COR-L47 (cell line): Measurements from ENCODE around the gene CLEC16A.

ENCODE experiments used
- DNase-seq: peaks from one replicate; lab custom pipeline; 2025; lab: John Stamatoyannopoulos, UW

CLEC16A gene

DNA sequence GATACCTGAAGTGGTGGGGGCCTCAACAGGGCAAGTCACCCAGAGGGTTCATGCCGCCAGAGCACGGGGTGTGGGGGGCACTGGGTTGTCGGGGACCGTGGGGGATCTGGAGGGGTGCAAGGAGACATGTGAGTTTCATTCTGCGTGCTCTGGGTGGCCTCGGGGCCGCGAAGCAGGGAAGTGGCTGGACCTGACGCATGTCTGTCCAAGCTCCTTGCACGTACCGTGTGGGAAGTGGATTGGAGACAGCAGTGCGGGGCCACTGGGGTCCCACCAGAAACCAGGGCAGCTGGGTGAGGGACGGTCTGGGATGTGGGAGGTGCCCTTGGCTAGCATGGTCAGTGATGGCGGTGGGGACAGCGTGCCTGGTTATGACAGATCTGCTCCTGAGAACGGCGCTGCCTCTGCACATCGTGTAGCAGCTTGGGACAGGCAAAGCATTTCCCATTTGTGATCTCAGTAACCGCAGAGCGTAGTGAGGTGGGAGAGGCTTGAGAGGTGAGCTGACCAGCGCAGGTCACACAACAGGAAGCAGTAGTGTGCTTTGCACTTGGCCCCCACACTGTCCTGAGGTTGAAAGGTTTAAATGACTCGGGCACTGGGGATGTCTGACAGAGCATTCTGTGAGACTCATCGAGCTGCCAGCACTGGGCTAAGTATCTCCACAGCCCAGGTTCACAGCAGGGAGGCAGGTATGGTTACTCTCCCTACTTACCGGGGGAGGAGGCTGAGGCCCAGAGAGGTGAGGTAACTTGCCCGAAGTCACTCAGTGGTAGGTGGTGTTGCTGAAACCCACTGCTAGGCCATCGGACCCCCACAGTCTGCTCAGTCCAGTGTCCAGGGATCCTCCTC lies 197.3 kb downstream of the CLEC16A start:
- no peak for DNase-seq

GRCh38 chr16:11142261-11142630 lies 197.9 kb downstream of the CLEC16A start:
- DNase-seq, result no peak

GRCh38 chr16:11142951-11143350 lies 198.6 kb downstream of the CLEC16A start:
- no peak for DNase-seq

DNA sequence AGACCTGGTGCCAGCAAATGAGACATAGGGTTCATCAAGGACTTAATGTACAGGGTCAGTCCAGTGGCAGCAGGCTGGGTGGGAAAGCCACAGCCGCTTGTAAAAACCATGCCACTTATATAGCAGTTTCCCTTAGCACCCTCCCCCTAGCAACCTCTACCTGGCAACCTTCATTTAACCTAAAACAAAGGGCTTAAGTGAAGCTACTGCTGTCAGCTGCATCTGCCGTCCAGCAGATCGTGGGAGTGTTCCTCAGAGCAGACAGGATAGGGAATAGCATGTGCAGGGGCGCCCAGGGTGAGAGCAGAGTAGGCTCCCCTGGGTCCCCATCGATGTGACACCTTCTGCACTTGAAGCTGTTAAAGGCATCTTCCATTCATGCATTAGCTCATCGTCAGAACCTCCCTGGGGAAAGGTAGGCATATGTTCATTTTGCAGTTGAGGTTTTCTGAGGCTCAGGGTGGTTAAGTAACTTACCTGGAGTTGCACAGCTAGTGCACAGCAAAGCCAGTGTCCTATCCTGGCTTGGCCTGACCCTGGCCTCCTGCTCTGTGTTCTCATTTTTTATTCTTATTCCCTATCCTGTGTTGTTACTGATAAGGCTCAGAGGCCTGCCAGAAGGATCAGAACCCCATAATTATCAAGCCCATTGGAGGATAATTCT lies 199.1 kb downstream of the CLEC16A start:
- DNase-seq, result peak; percentile 39

- DNase-seq, result no peak
Measured at GRCh38 chr16:11144122-11144521, 199.8 kb downstream of the CLEC16A start.

DNA sequence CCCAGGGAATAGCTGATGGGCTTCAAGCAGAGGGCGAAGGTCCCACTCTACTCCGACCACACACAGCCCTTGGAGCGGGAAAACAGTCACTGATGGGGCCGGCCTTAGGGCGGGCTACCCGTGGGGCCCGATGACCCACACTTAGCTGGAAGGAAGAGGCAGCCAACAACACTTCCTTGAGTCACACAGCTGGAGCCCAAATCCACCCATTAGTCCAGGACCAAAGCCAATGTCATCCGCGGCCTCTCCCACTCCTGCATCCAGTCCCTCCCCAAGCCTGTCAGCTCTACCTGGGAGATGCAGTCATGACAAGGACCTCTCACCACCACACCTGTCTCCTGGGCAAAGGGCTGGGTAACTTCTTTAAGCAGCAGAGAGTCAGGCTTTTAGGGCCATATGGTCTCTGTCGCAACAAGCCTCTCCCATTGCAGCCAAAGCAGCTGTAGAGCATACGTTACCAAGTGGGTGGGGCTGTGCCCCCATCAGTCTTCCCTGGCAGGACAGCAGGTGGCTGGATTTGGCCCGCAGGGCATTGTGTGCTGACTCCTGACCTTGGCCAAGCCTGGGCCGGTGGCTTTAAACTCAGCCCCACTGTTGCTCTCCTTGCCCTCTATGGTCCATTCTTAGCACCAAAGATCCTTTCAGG lies 200.9 kb downstream of the CLEC16A start:
- no peak for DNase-seq

GRCh38 chr16:11145819-11146211 lies 201.5 kb downstream of the CLEC16A start:
- no peak for DNase-seq

GRCh38 chr16:11147033-11147753 lies 202.8 kb downstream of the CLEC16A start:
- DNase-seq, result no peak

GRCh38 chr16:11147754-11148444 lies 203.5 kb downstream of the CLEC16A start:
- DNase-seq, result no peak

GRCh38 chr16:11149011-11149616 lies 204.8 kb downstream of the CLEC16A start:
- DNase-seq, result no peak

GRCh38 chr16:11150190-11150589 lies 205.8 kb downstream of the CLEC16A start:
- no peak for DNase-seq

DNA sequence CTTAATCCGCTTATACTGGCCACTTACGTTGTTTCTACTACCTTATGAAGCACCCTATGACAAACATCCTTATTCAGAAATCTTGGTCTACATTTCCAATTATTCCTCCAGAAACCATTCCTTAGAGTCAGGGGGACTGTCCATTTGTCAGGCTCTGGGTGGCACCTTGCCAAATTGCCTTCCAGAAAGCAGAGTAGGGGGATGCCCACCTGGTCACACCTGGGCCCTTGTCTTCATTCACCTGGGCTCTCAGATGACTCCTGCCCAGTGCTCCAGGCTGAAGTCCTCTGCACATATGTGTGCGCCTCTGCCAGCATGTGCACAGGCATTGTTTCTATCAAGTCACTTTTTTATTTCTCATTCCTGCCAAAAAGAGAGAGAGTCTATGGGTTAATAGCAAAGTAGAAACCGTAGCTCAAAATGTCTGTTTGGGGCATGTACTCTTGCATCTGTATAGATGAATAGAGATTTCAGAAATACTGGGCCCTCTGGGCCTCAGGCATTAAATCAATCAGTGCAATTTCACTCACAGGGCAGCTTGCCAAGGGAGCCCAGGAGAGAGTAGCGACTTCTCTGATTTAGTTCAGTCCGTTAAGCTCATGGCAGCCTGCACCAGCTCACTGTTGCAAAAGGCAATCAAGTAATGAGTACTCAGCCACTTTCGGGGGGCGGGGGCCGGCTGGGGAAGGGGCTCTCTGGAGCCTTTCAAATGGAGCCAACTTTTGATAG lies 207.0 kb downstream of the CLEC16A start:
- DNase-seq, result peak; percentile 27

GRCh38 chr16:11151885-11152629 lies 207.7 kb downstream of the CLEC16A start:
- peak; percentile 78 for DNase-seq

DNA sequence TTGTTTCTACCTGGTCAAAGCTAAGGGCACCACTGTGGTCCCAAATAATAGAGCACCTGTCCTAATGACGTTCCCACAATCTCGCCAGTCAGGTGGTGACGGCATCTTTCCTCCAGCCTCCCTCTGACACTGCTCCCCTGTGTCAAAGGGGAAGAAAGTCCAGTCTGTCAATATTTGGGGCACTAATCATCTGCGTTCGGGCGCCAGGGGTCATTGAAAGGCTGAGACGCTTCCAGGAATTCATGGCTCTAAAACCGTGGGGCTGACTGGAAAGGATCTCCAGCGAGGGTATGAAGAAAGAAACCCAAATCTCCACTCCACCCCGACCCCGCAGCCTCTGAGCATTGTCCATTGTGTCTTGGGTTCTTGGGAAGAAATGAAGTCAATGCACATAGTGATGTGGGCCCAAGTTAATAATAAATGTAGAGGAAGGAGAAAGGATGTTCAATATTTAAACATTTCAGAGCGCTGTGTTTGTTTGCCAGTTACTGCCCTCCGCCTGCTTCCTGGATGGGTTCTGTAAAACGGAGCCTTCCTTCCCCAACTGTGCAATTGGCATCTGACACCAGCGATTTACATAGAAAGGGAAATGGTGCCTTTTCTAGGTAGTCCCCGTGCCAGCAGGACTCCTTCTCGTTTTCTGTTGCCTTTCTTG lies 208.4 kb downstream of the CLEC16A start:
- DNase-seq, result no peak

DNA sequence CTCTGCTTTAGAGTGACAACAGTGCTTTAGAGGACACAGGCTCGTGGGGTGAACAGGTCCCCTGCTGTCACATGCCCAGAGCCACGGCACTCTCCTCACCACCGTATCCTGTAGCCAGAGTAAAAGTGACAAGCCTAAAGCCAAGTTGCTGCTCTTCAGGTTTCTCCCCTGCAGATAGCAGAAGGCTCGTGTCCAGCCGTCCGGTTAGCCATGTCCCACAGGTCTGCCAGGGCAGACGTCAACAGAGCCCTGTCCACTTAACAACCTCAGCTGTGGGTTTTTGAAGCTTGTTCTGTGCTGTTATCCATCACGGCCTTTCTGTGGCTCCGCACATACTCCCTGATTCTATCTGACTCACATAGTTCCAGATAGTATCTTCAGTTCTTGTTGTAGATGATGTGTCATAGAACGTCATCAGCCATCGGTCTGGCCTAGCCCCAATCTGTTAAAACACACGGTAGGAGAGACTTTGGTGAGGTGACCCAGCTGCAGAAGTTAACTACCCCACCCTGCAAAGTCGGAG lies 211.0 kb downstream of the CLEC16A start:
- no peak for DNase-seq

GRCh38 chr16:11156401-11156800 lies 212.0 kb downstream of the CLEC16A start:
- DNase-seq, result no peak

DNA sequence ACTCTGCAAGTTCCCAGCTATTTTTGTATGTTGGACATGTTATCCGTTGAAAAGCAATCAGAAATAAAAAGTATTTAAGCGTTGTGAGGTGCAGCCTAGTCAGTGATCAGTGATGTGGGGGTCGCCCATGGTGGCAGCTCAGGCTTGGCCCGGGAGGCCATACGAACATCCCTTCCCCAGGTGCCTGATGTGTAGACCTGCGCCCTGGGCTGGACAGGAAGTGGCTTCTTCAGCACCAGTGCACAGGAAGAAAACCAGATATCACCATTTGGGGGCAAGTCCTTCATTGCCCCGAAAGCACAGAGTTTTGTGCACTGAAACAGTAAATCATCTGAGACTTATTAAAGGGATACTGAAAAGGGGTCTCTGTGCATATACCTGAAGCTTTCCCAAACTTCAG lies 212.8 kb downstream of the CLEC16A start:
- no peak for DNase-seq

- no peak for DNase-seq
Measured at GRCh38 chr16:11158018-11158417, 213.7 kb downstream of the CLEC16A start.

DNA sequence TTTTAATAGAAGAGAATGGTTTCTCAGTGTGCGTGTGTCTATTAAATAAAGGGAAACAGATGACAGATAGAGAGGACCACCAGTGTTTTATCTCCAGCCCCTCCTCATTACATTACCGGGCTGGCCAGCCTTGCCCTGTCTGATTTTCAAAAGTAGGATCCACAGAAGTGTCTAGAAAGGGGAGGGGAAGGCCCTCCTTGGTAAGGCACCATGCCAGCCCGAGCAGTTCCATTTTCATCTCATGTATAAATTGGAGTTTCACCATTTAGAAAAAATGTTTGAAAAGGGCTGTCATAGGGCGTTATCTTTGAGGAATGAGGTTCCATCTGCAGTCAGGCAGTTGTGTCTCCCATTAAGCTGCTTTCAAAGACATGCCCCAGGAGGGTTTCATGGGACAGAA lies 214.9 kb downstream of the CLEC16A start:
- no peak for DNase-seq
